ENCODE measurements around the gene OTX1. TPM values are rescaled to one million over a fixed set of nuclear protein-coding genes. Genes with fewer than 3 reads are reported as not detected.
A peak's percentile ranks its signal among the peaks of the same experiment; 100 is the strongest.

OTX1 gene
- total and polyA plus RNA-seq, 2 of the 8 experiments (the other 6 are each of a cell fraction or from before 2014, with no cell fraction given) = 0.24 to 3.3 TPM

DNA sequence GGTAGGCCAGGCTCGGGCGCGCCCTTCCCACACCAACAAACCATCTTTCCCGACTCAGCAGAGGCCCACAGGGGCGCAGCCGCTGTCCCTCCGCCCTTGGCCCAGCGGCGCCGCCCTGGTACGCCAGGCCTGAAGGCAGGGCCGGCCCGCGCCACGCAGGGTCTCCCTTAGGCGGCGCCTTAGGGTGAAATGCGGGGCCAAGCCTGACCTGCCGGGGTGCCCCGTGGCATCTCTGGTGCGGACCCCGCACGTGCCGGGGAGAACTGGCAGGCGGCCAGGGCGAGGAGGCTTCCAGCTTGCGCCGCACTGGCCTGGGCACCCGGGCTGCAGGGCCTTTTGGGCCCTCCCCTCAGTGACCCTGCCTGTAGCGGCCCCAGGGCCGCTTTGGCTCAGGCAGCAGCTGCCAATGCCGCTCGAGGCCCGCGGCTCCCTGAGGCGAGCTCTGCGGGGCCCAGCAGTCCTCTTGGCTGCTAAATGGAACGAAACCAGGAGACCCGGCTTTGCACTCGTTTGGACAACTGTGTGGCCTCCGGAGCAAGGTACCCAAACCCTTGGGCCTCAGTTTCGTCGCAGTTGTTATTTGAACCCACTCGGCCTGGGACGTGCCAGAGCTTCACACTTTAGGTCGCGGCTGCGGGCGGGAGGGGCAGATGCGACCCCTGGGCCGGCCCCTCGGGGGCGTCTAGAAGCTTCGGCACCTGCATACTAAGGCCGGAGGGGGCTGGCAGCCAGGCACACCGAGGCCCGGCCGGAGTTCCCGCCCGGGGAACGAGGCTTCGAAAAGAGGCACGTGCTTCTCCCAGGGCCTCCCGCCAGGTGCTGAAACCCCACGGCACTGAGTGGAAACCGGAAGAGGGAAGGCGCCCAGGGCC lies 8.5 kb downstream of the OTX1 start (continued):
- TF ChIP-seq CHD7 (IDR thresholded peaks at IDR 0.05; ENCODE audit: insufficient replicate concordance, low read length) (no peak), EZH2 (IDR thresholded peaks at IDR 0.05; ENCODE audit: low read depth, low read length, severe bottlenecking) (peak; percentile 89), YY1 (IDR thresholded peaks at IDR 0.05; ENCODE audit: low read depth, low read length) (no peak), TAF1 (IDR thresholded peaks at IDR 0.05; ENCODE audit: low read depth, low read length) (no peak), CHD2 (IDR thresholded peaks at IDR 0.05; ENCODE audit: low read length) (no peak), SIRT6 (IDR thresholded peaks at IDR 0.05; ENCODE audit: low read length) (no peak), TBP (IDR thresholded peaks at IDR 0.05; ENCODE audit: low read depth, low read length) (no peak), SIN3A (conservative IDR thresholded peaks at IDR 0.05 in 1 of 2, IDR thresholded peaks at IDR 0.05 in 1 of 2; ENCODE audit: low read depth in 1 of 2, low read length in 2 of 2) (no peak)
- TF ChIP-seq, protein P1, sequence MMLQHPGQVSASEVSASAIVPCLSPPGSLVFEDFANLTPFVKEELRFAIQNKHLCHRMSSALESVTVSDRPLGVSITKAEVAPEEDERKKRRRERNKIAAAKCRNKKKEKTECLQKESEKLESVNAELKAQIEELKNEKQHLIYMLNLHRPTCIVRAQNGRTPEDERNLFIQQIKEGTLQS (IDR thresholded peaks at IDR 0.05; ENCODE audit: insufficient read depth, low read depth, low read length) = no peak

All from H1 (cell line).